ENCODE measurements around the gene NECAB2.

The NECAB2 gene

GRCh38 chr16:83967838-83968305 lies at the start of gene NECAB2:
TSS of gene NECAB2 (plus strand) at chr16:83968244. CDS start at chr16:83968649, 405 bp downstream.
- peak; percentile 76 for TF ChIP-seq CTCF (IDR thresholded peaks at IDR 0.05; ENCODE audit: borderline replicate concordance, control extremely low read depth, extremely low read depth, insufficient read depth, missing control alignments)
- in situ Hi-C loops (cut with MboI; ENCODE audit: low sequenced_read_pairs, unreplicated experiment), result loop anchor here (25.0 kb wide), 2 partner anchors 94 to 519 kb away; no protein-coding TSS in a partner anchor
- peak; percentile 91 for DNase-seq (ENCODE audit: low spot score)

GRCh38 chr16:83920894-83921491 lies 47.1 kb upstream of the NECAB2 start:
- in situ Hi-C loops (cut with MboI; ENCODE audit: low sequenced_read_pairs, unreplicated experiment), result no loop called here
- no peak for DNase-seq (ENCODE audit: low spot score)
- no peak for TF ChIP-seq CTCF (IDR thresholded peaks at IDR 0.05; ENCODE audit: borderline replicate concordance, control extremely low read depth, extremely low read depth, insufficient read depth, missing control alignments)

GRCh38 chr16:83923581-83924365 lies 44.3 kb upstream of the NECAB2 start:
- in situ Hi-C loops (cut with MboI; ENCODE audit: low sequenced_read_pairs, unreplicated experiment), result no loop called here
- no peak for DNase-seq (ENCODE audit: low spot score)
- no peak for TF ChIP-seq CTCF (IDR thresholded peaks at IDR 0.05; ENCODE audit: borderline replicate concordance, control extremely low read depth, extremely low read depth, insufficient read depth, missing control alignments)

- TF ChIP-seq CTCF (IDR thresholded peaks at IDR 0.05; ENCODE audit: borderline replicate concordance, control extremely low read depth, extremely low read depth, insufficient read depth, missing control alignments), result no peak
- DNase-seq (ENCODE audit: low spot score), result no peak
- in situ Hi-C loops (cut with MboI; ENCODE audit: low sequenced_read_pairs, unreplicated experiment), result no loop called here
Measured at GRCh38 chr16:83924686-83925085, 43.4 kb upstream of the NECAB2 start.

- in situ Hi-C loops (cut with MboI; ENCODE audit: low sequenced_read_pairs, unreplicated experiment), result no loop called here
- no peak for TF ChIP-seq CTCF (IDR thresholded peaks at IDR 0.05; ENCODE audit: borderline replicate concordance, control extremely low read depth, extremely low read depth, insufficient read depth, missing control alignments)
- no peak for DNase-seq (ENCODE audit: low spot score)
Measured at GRCh38 chr16:83925095-83925905, 42.7 kb upstream of the NECAB2 start.
